ENCODE results near the gene PDCD7. TPM values are rescaled to one million over a fixed set of nuclear protein-coding genes. Genes with fewer than 3 reads are reported as not detected.
A peak's percentile ranks its signal among the peaks of the same experiment; 100 is the strongest.

PDCD7 gene
- total RNA-seq, 1 donor from 2014 or later: 12.3 TPM

DNA sequence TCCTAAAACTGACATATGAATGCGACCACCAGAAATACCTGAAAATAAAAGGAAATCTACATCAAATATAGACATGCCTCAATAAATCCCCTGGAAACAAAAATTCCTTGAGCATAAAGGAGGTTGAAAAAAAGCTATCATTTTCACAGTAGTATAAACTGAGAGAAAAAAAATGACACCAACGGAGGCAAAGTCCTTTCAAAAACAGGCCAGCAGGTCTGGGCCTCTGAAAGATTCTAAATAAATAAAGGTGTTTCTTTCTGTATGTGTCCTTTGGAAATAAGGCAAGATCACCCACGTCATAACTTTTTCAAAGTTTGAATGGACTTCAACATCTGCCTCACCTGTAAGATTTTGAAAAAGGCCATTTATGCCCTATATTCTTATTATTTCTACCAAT, 46.6 kb upstream of the PDCD7 start:
- no peaks in the 10 kb centered on the region for H3K27me3 Mint-ChIP-seq (ENCODE audit: low read depth, unreplicated experiment)
- no peak for DNase-seq (ENCODE audit: low read depth)
- Histone ChIP-seq H3K4me3 (ENCODE audit: insufficient read depth, low read depth, low read length) (no peak overlapping the region), H3K27ac (ENCODE audit: low read depth, low read length) (no peak overlapping the region), H2AFZ (ENCODE audit: low read depth, low read length) (no peak overlapping the region), H4K20me1 (ENCODE audit: insufficient read depth, low read length) (peaks cover 47% of the 10 kb centered on the region), H3K9ac (ENCODE audit: low read length) (no peak overlapping the region), H3K4me1 (ENCODE audit: insufficient read depth, low read length) (peaks cover 3% of the 10 kb centered on the region), H3K9me3 (ENCODE audit: insufficient read depth, low read depth, low read length) (no peaks in the 10 kb centered on the region), H3K36me3 (ENCODE audit: insufficient read depth, low read length) (peaks cover 16% of the 10 kb centered on the region), H3K27me3 (ENCODE audit: insufficient read depth, low read length) (no peaks in the 10 kb centered on the region), H3K79me2 (ENCODE audit: insufficient read depth, low read length) (peaks cover 68% of the 10 kb centered on the region), H3K4me2 (ENCODE audit: low read length) (no peak overlapping the region)
- TF ChIP-seq CTCF (IDR thresholded peaks at IDR 0.05; ENCODE audit: insufficient read depth, low read depth, low read length) (no peak), EZH2 (IDR thresholded peaks at IDR 0.05; ENCODE audit: insufficient read depth, low read length) (no peak)
- H3K36me3 Mint-ChIP-seq (ENCODE audit: low read depth, unreplicated experiment): peaks cover 10% of the 10 kb centered on the region
- H3K4me3 Mint-ChIP-seq (ENCODE audit: unreplicated experiment): no peak overlapping the region
- H3K27ac Mint-ChIP-seq (ENCODE audit: unreplicated experiment): no peak overlapping the region
- peaks cover 10% of the 10 kb centered on the region for H3K4me1 Mint-ChIP-seq (ENCODE audit: low read depth, unreplicated experiment)
- no peaks in the 10 kb centered on the region for H3K9me3 Mint-ChIP-seq (ENCODE audit: unreplicated experiment)
- FAIRE-seq: no peak

DNA sequence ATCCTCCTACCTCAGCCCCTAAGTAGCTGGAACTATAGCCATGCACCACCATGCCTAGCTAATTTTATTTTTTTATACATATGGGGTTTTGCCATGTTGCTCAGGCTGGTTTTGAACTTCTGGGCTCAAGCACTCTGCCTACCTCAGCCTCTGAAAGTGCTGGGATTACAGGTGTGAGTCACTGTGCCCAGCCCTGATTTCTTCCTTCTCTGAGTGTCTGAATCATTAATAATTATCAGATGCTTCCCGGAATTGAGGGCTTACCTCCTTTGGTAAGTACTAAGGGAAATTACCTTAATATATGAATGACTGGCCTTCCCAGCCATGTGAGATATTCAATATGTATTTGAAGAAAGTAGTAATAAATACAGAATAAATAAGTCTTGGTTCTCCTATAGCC, 44.3 kb upstream of the PDCD7 start:
- no peaks in the 10 kb centered on the region for H3K27me3 ChIP-seq (ENCODE audit: insufficient read depth, low read length)
- Mint-ChIP-seq H3K36me3 (ENCODE audit: low read depth, unreplicated experiment) (peaks cover 20% of the 10 kb centered on the region), H3K4me3 (ENCODE audit: unreplicated experiment) (no peak overlapping the region), H3K9me3 (ENCODE audit: unreplicated experiment) (no peaks in the 10 kb centered on the region), H3K27ac (ENCODE audit: unreplicated experiment) (no peak overlapping the region), H3K4me1 (ENCODE audit: low read depth, unreplicated experiment) (peaks cover 17% of the 10 kb centered on the region), H3K27me3 (ENCODE audit: low read depth, unreplicated experiment) (no peaks in the 10 kb centered on the region)
- TF ChIP-seq EZH2 (IDR thresholded peaks at IDR 0.05; ENCODE audit: insufficient read depth, low read length) (no peak), CTCF (IDR thresholded peaks at IDR 0.05; ENCODE audit: insufficient read depth, low read depth, low read length) (no peak)
- peaks cover 47% of the 10 kb centered on the region for H4K20me1 ChIP-seq (ENCODE audit: insufficient read depth, low read length)
- H3K9ac ChIP-seq (ENCODE audit: low read length): no peak overlapping the region
- H2AFZ ChIP-seq (ENCODE audit: low read depth, low read length): no peak overlapping the region
- no peak for FAIRE-seq
- no peak for DNase-seq (ENCODE audit: low read depth)
- no peak overlapping the region for H3K4me3 ChIP-seq (ENCODE audit: insufficient read depth, low read depth, low read length)
- H3K36me3 ChIP-seq (ENCODE audit: insufficient read depth, low read length): peaks cover 19% of the 10 kb centered on the region
- peaks cover 49% of the 10 kb centered on the region for H3K79me2 ChIP-seq (ENCODE audit: insufficient read depth, low read length)
- H3K27ac ChIP-seq (ENCODE audit: low read depth, low read length): no peak overlapping the region
- H3K4me2 ChIP-seq (ENCODE audit: low read length): no peak overlapping the region
- H3K9me3 ChIP-seq (ENCODE audit: insufficient read depth, low read depth, low read length): no peaks in the 10 kb centered on the region
- H3K4me1 ChIP-seq (ENCODE audit: insufficient read depth, low read length): peaks cover 3% of the 10 kb centered on the region

DNA sequence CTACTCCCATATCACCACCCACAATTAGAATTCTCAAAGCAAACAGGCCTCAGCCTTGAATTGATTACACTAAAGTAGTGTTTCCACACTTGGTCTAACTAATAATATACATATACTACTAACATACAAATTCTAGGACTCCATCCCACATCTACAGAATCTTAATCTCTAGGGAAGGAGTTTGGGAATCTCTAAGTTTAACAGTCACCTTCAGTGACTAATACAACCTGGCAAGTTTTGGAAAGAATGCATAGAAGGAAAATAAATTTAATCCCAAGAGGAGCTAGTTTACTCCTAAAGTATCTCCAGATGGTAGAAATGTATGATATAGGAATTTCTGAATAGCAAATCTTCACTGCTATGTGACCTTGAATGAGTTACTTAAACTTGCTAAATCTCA, 42.4 kb upstream of the PDCD7 start:
- H3K4me1 ChIP-seq (ENCODE audit: insufficient read depth, low read length): no peaks in the 10 kb centered on the region
- H3K4me3 ChIP-seq (ENCODE audit: insufficient read depth, low read depth, low read length): no peak overlapping the region
- H3K36me3 Mint-ChIP-seq (ENCODE audit: low read depth, unreplicated experiment): peaks cover 20% of the 10 kb centered on the region
- H3K4me3 Mint-ChIP-seq (ENCODE audit: unreplicated experiment): peak overlapping the region; percentile 36
- H3K36me3 ChIP-seq (ENCODE audit: insufficient read depth, low read length): peaks cover 22% of the 10 kb centered on the region
- H3K9me3 Mint-ChIP-seq (ENCODE audit: unreplicated experiment): no peaks in the 10 kb centered on the region
- H3K4me2 ChIP-seq (ENCODE audit: low read length): no peak overlapping the region
- FAIRE-seq (no peak), DNase-seq (ENCODE audit: low read depth) (no peak)
- H3K79me2 ChIP-seq (ENCODE audit: insufficient read depth, low read length): peaks cover 30% of the 10 kb centered on the region
- peaks cover 44% of the 10 kb centered on the region for H4K20me1 ChIP-seq (ENCODE audit: insufficient read depth, low read length)
- no peak overlapping the region for H3K9ac ChIP-seq (ENCODE audit: low read length)
- no peak overlapping the region for H3K27ac ChIP-seq (ENCODE audit: low read depth, low read length)
- no peaks in the 10 kb centered on the region for H3K9me3 ChIP-seq (ENCODE audit: insufficient read depth, low read depth, low read length)
- no peak overlapping the region for H2AFZ ChIP-seq (ENCODE audit: low read depth, low read length)
- no peaks in the 10 kb centered on the region for H3K27me3 ChIP-seq (ENCODE audit: insufficient read depth, low read length)
- H3K4me1 Mint-ChIP-seq (ENCODE audit: low read depth, unreplicated experiment): peaks cover 15% of the 10 kb centered on the region
- no peak for TF ChIP-seq CTCF (IDR thresholded peaks at IDR 0.05; ENCODE audit: insufficient read depth, low read depth, low read length)
- TF ChIP-seq EZH2 (IDR thresholded peaks at IDR 0.05; ENCODE audit: insufficient read depth, low read length): no peak
- no peaks in the 10 kb centered on the region for H3K27me3 Mint-ChIP-seq (ENCODE audit: low read depth, unreplicated experiment)
- no peak overlapping the region for H3K27ac Mint-ChIP-seq (ENCODE audit: unreplicated experiment)

All from astrocyte (in vitro differentiated cells and primary cell).